GM21423 (cell line): Measurements from ENCODE around the gene AP5B1.
"Not testable (repeated sequence)": the region's sequence is repeated elsewhere in the genome, so short reads cannot be mapped to it uniquely, and the experiment has no call there.

Experiments used
- ATAC-seq: cut with Tn5 transposase; IDR thresholded peaks from one replicate; pipeline ENCODE4 v1.9.1; 2021; ENCODE audit warnings: mild to moderate bottlenecking, moderate library complexity; ENCODE audit not compliant: unreplicated experiment

The AP5B1 gene

DNA sequence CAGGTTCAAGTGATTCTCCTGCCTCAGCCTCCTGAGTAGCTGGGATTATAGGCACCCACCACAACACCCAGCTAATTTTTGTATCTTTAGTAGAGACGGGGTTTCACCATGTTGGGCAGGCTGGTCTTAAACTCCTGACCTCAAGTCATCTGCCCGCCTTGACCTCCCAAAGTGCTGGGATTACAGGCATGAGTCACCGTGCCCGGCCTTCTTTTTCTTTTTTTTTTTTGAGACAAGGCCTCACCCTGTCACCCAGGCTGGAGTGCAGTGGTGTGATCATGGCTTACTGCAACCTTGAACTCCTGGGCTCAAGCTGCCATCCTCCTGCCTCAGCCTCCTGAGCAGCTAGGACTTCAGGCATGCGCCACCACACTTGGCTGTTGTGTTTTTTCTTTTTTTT, 13.0 kb downstream of the AP5B1 start:
- not testable (repeated sequence) for ATAC-seq

DNA sequence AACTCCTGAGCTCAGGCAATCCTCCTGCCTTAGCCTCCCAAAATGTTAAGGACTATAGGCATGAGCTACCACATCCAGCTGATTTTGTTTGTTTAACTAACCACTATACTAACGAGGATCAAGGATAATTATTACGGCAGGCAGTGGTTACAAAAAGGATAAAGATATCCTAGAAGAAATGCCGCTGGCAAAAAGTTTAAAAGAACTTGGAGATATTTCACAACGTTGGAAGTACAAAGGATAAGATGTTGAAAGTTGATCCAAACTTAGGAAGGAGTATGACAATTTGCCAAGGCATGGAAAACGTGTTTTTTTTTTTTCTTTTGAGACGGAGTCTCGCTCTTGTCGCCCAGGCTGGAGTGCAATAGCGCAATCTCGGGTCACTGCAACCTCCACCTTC, 13.4 kb downstream of the AP5B1 start:
- no peak for ATAC-seq

DNA sequence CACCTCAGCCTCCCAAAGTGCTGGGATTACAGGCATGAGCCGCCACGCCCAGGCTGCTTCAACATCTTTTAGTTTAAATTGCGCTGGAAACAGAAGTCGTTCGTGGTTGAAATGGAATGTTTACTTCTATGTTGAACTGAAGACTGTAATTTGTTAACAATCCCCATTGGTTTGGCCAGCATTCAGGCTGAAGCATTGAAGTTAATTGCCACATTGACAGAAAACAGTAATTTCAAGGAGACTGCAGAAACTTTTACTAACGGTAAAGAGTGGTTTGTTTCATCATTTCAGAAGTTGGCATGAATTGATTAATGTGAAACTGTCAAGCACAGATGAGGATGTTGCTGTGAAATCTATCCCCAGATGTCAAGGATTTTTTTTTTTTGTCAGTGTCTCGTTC, 14.2 kb downstream of the AP5B1 start:
- ATAC-seq = no peak

DNA sequence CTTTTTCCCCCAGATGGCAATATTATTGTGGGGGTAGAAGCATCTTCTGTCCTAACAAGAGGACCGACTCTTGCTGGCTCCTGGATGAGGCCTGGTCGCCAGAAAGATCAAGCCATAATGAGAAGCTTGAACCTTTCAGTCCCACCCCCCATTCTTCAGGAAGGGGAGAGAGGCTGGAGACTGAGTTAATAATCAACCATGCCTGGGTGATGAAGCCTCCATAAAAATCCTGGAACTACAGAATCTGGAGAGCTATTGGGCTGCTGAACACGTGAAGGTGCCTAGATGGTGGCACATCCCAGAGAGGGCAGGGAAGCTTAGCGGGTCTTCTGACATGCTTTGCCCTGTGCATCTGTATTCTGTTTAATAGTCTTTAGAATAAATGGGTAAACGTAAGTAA, 16.3 kb downstream of the AP5B1 start:
- ATAC-seq = no peak

DNA sequence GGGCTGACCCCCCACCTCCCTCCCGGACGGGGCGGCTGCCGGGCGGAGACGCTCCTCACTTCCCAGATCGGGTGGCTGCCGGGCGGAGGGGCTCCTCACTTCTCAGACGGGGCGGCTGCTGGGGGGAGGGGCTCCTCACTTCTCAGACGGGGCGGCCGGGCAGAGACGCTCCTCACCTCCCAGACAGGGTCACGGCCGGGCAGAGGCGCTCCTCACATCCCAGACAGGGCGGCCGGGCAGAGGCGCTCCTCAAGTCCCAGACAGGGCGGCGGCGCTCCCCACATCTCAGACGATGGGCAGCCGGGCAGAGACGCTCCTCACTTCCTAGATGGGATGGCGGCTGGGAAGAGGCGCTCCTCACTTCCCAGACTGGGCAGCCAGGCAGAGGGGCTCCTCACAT, 18.0 kb downstream of the AP5B1 start:
- ATAC-seq = not testable (repeated sequence)

DNA sequence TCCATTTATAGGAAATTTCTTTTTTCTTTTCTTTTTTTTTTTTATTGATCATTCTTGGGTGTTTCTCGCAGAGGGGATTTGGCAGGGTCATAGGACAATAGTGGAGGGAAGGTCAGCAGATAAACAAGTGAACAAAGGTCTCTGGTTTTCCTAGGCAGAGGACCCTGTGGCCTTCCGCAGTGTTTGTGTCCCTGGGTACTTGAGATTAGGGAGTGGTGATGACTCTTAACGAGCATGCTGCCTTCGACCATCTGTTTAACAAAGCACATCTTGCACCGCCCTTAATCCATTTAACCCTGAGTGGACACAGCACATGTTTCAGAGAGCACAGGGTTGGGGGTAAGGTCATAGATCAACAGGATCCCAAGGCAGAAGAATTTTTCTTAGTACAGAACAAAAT, 18.6 kb downstream of the AP5B1 start:
- not testable (repeated sequence) for ATAC-seq

DNA sequence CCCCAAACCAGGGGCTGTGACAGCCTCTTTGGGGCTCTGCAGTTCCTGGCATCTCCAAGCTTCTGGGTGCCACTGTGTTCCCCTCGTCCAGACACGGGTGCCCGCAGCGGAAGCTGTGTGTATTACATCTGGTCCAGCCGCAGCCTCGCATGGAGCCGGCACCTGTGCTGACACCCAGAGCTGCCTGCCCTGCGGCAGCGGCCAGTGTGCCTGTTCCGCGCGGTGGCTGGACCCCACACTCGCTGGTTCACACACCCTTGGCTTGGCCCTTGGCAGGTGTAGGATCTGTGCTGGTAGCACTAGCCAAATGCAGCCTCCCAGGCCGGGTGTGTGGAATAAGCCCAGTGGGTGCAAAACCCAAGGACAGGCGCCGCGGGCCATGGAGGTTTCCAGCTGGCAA, 35.7 kb downstream of the AP5B1 start:
- ATAC-seq = no peak

DNA sequence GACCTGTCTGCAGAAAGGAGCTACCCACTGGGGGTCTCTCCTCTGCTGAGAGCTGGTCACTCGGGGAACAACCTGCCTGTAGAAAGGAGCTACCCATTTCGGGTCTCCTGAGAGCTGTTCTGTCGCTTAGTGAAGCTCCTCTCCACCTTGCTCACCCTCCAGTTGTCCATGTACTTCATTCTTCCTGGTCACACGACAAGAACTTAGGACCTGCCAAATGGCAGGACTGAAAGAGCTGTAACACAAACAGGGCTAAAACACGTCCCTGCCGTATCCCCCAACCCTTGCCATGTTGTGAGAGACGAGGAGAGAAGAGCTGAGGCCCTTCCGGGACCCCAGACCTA, 36.1 kb downstream of the AP5B1 start:
- ATAC-seq = no peak

DNA sequence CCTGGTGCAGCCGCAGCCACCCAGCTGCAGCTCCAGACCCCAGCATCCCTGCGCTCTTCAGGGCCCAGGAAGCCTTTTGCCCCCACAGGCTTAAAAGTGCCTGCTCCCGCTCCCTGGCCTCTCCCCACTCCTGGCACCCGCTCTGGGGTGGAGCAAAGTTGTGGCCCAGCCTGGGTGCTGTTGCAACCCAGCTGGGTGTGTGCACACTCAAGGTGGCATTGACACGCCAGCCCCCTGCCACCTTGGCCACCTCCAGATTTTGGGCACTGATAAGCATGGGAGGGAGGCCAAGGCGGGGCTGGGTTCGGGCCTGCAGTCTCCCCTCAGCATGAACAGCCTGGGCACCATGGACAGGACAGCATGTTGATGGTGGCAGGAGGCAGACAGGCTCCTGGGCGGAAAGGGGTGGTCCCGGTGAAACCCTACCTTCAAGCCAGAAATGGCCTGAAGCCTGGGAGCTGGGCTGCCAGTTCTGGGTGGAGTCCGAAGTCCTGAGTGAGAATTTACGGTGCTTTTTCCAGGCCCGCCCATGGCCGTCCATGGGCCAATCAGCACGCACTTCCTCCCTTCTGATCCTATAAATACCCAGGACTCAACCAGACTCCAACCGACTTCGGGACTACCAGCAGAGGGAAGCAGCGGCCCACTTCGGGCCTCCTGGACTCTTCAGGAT, 36.6 kb downstream of the AP5B1 start:
- no peak for ATAC-seq

DNA sequence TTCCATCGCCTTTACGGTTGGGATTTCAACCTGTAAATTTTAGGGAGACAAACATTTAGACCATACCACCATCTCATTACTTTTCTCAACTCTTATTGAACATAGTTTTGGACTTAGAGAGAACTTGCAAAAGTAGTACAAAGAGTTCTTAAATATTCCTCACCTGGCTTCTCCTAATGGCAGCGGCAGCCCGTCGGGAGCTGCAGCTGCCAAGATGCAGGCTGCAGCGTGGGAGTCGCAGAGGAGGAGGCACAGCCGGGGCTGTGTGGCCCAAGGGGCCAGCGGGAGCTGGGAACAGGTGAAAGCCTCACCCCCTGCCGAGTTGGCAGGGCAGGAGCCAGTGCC, 37.1 kb downstream of the AP5B1 start:
- ATAC-seq = no peak

DNA sequence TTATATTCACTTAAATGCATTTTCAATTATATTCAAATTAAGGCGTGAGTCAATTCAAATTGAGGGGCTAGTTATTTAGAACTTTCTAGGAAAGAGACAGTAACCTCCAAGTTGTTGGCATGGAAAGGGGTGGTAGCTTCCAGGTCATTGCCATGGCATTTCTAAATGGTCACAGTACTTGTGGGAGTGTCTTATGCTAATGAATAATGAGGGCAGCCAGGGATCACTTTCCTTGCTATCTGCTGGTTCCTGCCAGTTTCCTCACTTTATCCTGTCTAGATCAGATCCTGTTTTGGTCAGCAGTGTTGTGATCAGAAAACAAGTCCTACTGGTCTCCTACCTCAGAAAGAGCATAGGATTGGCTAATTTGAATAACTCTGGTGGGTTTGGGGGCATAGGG, 38.4 kb downstream of the AP5B1 start:
- no peak for ATAC-seq

DNA sequence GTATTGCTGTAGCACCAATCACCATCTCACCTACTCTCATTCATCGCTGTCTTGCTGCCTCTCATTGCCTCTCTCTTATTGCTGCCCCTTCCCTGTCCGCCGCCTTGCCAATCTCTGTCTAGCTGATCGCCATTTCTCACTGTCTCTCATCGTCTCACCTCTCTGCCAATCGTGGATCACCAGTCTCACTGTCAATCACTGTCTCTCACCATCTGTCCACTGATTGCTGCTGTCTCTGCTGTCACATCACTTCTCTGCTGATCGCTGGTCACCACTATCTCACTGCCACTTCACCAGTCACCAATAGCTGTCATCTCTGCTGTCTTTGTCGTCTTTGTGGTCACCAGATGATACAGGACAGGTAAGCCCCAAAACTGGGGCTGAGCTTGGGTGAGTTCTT, 39.6 kb downstream of the AP5B1 start:
- no peak for ATAC-seq

DNA sequence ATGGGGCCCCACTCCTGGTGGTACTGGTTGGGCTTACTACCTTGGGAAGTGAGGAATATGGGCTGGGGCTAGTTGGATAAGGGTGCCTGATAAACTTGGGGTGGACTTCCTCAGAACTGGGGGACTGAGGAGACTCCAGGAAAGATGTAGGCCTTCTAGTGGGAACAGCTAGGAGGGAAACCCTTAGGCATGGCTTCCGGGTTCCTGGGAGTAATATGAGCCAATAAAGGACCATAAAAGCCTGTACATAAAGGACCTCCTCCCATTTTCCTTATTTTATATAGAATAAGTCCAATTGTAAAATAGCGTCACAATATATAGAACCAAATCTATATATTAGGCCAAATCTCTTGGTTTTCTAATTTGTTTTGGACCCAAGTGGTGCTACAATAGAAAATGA, 41.8 kb downstream of the AP5B1 start:
- ATAC-seq = no peak

DNA sequence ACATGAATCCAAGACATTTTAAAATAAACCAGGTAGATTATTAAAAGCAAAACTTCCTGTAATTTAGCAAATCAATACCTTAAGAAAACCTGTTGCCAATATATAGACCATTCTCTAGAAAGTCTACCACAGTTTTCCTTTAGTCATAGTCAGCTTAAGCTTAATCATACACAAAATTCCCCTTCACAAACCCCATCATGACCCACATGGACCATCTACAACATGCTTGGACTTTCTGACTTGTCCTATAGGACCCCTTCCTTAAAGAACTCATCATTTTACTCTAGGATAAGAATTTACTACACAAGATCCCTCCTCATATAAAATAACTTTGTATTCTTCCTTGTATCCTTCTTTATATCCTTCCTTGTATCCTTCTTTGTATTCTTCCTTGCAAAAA, 44.0 kb downstream of the AP5B1 start:
- no peak for ATAC-seq

DNA sequence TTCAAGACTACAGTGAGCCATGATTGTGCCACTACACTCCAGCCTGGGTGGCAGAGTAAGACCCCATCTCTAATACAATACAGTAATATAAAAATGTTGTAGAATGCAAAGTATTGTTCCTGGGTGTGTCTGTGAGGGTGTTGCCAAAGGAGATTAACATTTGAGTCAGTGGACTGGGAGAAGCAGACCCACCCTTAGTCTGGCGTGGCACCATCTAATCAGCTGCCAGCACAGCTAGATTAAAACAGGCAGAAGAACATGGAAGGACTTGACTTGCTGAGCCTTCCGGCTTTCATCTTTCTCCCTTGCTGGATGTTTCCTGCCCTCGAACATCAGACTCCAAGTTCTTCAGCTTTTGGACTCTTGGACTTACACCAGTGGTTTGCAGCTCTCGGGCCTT, 45.7 kb downstream of the AP5B1 start:
- ATAC-seq = not testable (repeated sequence)

DNA sequence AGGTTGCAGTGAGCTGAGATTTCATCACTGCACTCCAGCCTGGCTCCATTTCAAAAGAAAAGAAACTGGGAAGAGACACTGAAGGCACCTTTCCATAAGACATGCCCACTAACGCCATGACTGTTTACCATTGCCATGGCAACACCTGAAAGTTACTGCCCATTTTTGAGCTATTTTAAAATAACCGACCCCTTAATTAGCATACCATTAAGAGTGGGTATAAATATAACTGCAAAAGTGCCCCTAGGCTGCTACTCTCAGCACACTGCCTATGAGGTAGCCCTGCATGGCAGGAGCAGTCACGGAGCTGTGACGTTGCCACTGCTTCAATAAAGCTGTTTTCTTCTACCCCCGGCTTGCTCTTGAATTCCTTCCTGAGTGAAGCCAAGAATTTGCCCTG, 50.3 kb downstream of the AP5B1 start:
- ATAC-seq = no peak

DNA sequence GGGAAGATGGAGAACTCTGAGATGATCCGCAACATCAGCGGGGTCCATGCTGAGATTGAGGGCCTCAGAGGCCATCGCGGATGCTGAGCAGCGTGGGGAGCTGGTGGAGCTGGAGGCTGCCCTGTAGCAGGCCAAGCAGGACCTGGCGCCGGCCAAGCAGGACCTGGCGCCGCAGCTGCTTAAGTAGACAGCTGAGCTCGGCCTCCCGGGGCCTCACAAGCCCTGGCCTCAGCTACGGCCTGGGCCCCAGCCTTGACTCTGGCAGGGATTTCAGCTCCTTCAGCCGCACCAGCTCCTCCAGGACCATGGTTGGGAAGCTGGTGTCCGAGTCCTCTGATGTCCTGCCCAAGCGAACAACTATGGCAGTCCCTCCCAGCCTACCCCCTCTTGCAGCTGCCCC, 52.9 kb downstream of the AP5B1 start:
- ATAC-seq = no peak

DNA sequence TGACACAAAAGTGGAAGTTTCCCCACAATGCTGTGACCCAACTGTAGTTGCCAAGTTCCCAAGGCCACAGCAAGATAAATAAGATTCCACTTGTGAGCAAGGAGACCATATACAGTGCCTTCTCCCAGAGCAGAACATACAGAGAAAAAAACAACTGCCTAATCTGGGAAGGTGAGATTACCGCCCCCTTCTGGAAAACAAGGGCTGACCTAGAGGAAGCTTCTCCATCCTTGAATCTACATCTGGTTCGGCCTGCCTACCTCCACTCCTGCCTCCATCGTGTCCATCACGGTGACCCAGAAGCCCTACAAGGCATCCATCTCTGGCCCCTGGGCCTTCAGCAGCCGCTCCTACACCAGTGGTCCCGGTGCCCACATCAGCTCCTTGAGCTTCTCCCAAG, 54.1 kb downstream of the AP5B1 start:
- no peak for ATAC-seq
